Measurements from ENCODE around the gene PEAK1.
"Not testable (repeated sequence)": the region's sequence is repeated elsewhere in the genome, so short reads cannot be mapped to it uniquely, and the experiment has no call there.

The PEAK1 gene

DNA sequence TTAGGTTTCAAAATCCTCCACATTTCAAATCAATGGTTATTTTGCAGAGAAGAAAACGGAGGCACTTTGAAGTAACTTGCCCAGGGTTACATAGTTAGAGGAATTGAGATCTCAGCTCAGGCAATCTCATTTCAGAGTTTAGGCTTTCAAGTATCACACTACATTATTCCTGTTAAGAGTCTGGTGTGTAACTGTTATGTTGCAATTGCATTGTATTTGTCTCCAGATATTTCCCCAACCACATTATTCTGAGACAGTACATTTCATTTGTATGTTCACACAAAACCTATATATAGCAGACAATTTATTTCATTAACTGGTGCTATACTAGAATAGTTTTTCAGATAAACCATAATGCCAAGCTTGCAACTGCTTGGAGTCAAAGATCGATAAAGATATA lies 194.8 kb downstream of the PEAK1 start:
- DNase-seq (ENCODE audit: low spot score): no peak

DNA sequence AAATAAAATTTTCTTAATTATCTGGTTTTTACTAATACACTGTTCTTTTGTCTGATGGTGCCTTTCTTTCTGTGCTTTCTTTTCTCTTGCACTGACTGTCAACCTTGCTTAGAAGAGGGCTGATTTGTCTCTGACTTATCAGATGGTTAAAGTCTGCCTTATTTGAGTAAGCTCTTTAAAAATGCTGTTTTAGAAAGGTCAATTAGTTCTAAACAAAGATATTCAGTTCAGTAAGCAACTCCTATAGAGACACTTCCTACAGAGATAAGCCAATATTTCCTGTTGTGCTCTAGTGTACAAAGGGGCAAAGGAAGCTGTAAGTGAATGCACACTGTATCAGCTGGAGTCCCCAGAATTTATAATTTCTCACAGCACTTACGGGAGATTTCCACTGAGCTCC lies 195.6 kb downstream of the PEAK1 start:
- no peak for DNase-seq (ENCODE audit: low spot score)

DNA sequence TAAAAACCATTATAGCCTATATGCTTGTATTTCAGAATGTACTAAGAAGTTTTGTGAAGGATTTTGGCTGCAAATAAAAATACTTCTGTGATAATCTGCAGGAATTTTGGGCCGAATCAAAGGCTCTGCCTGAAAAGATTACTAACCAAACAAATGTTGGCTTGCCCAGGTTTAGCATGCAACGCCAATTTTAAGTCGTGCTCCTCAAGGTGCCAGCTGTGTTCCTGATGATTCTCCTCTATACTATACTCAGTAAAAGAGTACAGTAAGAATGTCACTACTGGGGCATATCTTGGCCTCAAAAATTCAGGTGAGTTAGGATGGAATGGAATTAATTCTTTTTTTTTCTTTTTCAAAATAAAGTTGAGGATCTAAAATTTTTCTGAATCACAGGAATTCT lies 198.2 kb downstream of the PEAK1 start:
- no peak for DNase-seq (ENCODE audit: low spot score)

DNA sequence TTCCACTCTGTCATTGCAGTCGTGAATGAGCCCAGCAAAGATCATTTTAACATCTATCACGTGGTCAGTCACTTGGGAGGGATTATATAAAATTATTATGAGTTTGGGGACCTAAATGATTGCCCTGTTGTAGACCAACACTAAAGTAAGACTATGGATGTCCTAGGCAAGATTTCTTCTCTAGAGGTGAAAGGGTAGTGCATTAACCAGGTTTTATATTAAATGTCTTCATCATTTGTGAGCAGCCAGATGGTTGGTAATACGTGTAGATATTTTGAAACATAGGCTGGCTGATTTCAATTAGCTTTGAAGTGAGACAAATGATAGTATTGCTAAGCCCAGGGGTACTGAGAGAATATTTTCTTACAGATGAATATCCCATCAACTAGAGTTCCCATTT lies 198.7 kb downstream of the PEAK1 start:
- DNase-seq (ENCODE audit: low spot score): no peak

DNA sequence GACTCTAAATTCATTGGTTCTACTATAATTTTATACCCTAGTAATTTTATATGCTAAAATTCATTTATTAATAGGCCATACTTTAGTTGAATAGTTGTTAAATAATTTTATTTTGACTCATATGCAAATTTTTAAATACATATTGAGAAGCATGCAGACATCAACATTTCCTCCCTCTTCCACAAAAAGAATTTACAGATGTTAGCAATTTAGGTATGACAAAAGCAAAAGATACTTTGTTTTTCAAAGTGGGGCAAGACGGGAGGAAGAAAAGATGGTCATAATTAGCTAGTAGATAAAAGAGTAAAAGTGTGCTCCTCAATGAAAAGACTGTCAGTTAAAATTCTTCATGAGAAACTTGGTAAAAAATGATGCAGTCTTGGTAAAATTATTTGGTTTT lies 200.1 kb downstream of the PEAK1 start:
- no peak for DNase-seq (ENCODE audit: low spot score)

DNA sequence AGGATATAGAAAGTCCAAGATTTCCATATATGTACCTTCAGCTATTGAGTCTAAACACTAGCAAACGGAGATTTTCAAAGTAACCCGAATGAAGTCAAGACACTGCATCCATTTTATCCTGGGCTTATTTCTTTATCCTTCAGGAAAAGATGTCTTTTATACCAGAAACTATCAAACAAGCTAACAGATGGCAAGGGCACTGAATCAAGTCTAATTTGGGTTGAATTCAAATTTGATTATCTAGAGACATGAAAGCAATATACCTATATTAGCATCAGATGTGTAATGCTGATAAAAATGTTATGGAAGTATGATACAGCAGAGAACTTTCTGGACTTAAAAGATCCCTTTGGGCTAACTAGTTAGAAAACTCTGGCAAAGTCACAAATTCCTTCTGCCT lies 210.7 kb downstream of the PEAK1 start:
- DNase-seq (ENCODE audit: low spot score): no peak

DNA sequence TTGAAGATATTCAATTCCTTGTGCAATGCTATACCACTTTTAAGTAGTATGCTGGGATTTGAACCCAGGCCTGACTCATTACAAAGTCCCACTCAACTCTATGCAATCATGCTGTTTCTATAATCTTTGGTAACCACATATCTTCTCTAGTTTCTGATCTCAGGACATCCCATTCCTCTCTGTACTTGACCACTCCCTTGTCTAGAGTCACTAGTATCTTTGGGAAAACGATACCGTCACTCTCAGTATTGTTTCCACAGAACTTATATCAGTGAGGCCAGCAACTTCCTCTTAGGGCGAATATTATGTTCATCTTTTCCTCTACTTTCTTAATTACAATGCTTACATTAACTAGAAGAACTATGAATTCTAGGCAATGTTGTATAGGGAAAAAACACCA lies 211.7 kb downstream of the PEAK1 start:
- DNase-seq (ENCODE audit: low spot score): no peak

DNA sequence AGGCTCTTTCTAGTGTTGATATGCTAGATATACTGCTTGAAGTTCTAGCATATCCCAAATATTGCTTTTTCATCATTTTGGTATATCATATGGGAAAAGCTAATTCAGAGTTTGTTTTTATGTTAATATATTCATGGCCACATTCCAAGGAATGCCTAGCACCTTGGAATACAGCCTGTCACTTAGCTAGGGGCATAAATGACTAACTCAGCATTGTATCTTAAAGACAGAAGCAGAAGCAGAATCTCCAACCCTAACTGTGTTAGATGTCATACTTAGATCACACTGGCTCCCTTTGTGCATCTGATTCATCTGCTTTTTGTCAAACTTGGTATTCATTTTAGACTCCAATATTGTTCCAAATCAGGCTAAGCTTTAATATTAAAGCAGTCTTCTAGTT lies 218.2 kb downstream of the PEAK1 start:
- no peak for DNase-seq (ENCODE audit: low spot score)

DNA sequence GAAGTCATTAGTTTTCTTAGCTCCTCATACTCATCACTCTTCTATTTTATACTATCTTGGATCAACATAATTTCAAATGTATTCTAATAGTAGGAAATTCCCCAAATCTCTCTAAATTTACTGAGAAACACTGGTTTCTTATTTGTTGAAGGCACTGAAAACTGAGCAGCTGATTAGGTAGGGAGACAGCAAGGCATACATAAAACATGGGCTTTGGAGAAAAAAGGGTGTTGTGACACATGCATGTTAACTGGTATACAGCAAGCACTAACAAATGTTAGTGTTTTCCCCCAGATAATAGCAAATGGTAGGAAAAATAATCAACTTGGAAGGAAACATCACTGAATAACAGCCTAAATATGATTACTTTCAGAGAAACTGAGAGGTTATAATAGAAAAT lies 223.5 kb downstream of the PEAK1 start:
- no peak for DNase-seq (ENCODE audit: low spot score)

DNA sequence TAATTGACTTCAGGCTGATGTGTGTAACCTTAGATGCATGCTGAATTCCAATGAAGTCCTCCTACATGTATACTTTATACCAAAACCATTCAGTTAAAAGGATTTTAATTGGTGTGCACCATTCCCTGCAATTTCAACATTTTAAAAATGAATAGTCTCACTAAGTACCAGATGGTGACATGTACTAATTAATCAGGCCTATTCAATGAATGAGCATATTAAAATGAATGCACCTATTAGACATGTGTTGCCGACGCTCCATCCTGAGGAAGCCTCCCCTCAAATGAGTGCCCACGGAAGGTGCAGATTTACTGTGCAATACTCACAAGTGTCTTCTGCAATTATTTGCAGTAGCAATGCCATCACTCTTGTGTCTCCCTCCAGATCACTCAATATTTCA lies 224.3 kb downstream of the PEAK1 start:
- DNase-seq (ENCODE audit: low spot score): no peak

DNA sequence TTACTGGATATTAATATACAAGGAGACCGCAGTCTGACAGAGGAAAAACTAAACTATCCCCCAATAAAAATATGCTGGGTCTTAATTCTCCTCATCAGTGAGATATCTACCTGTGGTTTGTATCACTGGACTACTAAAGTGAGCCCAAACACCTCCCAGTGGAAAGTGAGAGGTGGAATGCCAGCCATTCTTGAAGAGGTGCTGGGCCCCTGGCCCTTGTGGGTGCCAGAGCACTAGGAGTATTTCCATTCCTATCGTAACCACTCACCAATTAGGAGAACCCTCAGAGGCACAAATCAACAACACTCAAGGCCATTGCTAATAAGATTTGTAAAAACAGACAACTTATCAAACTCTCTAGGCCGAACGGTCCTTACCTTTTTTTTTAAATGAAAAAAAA lies 227.5 kb downstream of the PEAK1 start:
- DNase-seq (ENCODE audit: low spot score): no peak

DNA sequence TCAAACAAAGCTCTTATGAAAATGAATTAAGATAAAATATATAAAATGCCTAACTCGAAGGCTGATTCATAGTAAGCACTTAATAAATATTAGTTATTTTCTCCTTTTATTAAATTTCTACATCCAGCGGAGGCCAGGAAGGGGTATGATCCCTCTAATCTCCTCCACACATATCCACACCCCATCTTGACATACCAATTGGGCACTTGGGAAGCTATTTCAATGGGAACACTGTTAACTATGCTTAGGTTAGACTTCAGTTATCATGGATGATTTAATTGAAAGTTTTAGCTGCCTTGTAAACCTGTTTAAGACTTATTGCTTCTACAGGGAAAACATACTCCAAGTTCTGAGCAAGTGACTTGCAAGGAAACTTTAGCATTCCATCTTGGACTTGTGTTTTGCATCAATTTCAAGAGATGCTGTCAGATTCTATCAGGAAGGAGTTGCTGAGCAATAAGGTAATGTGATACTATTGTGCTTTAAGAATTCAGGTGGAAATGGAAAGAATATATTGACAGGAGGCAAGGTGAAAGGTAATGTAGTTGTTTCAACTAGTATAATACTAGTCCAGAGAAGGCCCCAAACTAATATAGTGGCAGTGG lies 228.6 kb downstream of the PEAK1 start:
- DNase-seq (ENCODE audit: low spot score): no peak

DNA sequence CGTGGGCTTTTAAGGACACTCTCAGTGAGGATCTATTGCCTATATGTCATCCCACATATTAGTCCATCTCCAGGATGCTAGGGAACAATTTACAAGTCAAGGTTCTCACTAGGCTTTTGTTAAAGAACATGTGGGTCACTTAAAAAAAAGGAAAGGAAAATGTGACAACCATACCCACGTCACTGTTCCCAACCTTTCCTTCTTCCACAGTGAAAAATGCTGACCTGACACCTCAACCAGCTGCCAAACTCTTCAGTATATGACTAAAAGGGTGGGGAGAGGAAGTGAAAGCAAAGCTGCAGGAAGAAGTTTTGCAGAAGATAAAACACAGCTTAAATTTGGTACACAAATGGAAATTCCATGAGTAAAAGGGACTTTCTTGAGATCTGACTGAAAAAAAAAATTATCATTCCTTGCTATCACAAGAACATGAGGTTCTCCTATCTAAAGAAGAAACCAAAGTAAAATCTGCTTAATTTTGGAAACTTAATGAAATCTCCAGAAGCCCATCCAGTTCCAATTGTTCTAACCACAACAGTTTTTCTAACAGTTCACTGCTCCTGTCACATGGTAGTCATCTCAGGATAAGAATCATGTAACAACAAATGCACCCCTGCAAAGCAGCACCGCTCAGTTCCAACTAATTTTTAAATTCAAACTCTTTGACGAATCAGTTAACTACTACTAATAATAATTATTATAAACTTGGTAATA lies 232.0 kb downstream of the PEAK1 start:
- DNase-seq (ENCODE audit: low spot score): peak; percentile 65

DNA sequence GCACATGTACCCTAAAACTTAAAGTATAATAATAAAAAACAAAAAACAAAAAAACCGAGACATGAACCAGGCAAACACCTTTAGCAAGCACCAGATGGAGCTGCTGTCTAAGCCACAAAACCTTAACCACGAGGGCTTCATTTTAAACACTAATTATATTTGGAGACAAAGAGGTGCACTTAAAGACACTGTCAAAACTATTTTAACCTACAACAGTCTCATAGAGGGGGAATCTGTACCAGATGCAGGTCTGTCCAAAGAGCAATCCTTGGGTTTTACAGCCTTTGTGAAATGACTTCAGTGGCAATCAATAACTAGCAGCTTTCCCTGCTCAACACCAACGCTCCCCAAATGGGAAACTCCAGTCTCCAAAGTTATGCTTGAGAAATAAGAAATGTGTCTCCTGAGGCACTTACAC lies 233.3 kb downstream of the PEAK1 start:
- DNase-seq (ENCODE audit: low spot score): no peak

DNA sequence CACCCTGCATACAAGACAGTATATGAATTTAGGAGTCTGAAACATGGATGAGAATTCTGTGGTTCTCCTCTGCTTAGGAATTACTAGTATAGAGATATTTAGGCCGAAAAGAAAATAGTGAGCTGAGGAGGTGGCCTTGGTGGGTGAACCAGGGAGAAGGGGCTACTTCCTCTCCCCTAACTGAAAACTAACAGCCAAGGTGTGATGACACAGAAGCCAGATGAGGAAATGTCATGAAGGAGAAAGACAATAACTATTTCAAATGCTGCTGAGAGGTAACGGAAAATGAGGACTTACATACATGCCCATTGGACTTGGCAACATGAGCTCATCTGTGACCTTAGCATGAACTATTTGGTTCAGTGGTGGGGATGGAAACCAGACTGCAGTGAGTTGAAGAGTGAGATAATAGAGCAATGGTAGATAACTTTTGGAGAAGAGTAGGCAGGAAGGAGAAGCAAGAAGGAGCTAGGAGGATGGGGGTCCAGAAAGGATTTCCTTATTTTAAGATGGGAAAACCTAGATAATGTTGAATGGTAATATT lies 234.6 kb downstream of the PEAK1 start:
- no peak for DNase-seq (ENCODE audit: low spot score)

DNA sequence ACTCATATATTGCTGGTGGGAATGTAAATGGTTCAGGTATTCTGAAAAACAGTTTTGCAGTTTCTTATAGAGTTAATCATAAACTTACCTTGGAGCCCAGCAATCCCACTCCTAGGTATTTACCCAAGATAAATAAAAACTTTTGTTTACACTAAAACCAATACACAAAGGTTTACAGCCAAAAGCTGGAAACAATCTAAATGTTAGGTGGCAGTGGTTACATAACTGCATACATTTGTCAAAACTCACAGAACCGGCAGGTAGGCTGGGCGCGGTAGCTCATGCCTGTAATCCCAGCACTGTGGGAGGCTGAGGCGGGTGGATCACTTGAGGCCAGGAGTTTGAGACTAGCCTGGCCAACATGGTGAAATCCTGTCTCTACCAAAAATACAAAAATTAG lies 235.6 kb downstream of the PEAK1 start:
- not testable (repeated sequence) for DNase-seq (ENCODE audit: low spot score)

DNA sequence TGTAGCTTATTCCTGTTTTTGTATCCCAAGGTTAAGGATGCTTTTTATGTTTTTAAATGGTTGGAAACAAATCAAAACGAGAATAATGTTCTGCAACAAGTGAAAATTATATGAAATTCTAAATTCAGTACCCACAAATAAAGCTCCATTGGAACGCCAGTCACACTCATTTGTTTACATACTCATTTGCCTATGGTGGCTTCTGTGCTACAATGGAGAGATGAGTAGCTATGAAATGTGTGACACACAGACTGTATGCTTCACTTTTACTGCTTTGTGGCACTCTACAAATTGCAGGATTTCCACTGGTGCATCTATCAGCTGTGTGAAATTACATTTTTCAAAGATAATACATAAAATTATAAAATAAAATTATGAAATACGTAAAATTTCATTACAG lies 236.8 kb downstream of the PEAK1 start:
- no peak for DNase-seq (ENCODE audit: low spot score)

DNA sequence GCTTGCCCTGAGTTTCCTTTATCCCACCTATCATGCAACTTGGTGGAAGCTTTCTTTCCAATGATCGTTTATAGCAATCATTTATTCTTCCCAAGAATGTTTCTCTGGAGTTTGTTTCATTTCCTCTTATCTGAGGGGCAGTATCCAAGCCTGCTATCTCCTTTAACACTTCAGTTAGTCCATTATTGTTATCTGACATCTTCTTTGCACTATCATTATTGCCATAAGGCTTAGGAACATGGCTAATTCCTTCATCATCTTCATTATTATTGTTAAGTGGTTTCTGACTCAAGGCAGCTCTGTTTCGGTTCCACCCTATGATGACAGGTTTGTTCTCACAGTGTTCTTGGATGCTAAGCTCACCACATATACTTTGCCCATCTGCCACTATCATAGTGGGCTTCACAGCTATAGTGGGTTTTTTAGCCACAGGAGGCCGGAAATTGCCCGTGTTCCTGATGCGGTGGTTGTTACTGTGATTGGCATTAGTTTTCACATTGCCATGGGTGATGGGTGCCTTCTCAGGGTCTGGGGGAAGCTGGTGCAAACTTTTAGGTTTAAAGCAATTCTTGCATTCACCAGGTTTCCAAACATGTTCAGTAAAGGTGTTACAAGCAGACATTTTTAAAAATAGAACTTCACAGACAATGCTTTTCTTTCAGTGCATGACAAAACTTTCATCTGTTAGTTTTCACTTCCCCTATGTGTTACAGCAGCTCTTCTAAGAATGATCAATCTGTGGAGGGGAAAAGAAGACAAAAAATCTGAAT lies 238.4 kb downstream of the PEAK1 start:
- DNase-seq (ENCODE audit: low spot score): no peak

DNA sequence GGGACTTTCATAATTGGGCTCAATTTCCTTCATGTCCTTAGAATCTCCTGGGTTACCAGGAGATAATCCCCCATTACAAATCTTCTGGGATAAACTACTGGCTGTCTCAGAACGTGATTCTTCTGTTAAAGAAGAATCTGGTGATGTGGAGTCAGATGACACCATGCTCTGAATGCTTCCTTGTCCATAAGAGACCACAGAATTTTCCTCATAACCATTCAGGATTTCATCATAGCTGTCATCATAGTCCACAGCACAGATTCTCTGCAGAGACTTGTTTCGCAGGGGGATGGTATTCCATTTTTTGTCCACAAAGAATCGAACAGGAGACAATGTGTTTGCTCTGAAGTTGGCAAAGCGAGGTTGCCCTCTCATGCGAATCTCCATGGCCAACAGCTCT lies 239.1 kb downstream of the PEAK1 start:
- no peak for DNase-seq (ENCODE audit: low spot score)

DNA sequence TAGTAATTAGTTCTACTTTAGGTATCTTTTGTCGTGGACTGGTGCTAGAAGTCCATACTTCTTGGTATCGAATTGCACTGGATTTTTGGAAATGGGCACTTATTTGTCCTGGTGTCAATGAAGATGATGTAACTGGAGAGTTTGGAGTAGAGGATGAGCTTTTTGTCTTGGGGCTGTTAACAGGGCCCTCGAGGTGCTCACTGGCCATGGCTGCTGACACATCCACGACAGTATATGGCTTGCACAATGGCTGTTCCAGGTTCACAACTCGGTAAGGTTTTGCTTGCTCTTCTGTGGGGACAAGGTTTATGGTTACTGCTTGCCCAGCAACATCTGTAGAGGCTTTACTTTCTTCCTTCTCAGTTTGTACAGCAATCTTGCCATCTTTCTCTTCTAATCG lies 239.6 kb downstream of the PEAK1 start:
- DNase-seq (ENCODE audit: low spot score): no peak

DNA sequence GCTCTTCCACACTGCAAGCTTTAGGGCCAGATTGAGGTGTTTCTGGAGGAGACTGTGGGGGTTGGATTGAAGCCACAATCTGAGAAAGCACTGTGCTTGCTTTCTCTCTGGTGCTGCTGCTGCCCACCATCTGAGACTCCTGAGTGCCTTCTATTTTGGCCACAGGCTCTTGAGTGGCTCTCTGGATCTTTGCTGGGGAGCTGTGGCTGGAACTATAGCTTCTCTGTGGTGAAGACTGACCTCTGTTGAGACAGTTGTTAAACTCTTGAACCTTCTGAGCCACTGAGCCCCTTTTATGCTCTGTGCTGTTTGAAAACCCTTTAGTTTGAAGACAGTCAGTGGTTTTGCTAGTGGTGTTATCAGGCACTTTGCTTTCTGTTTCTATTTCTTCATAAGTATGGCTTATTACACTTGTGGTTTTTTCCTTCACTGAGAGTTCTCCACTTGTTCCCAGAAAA lies 240.3 kb downstream of the PEAK1 start:
- no peak for DNase-seq (ENCODE audit: low spot score)

DNA sequence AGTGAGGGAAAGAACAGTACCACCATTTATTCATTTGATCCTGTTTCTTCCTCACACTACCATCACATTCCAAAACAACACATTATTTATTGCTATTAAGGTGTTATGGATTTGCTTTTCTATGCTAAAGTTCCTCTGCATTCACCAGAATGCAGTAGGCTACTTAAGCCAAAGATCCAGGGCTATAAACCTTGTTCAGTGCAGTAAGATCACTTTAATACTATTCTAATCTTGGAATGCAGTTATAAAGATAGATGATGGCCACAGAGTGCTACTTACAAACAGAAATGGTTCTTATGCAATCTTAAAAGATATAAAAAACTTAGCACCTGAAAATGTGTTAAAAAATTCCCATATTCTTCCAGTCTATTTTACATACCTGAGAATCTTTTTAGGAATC lies 241.5 kb downstream of the PEAK1 start:
- DNase-seq (ENCODE audit: low spot score): no peak

DNA sequence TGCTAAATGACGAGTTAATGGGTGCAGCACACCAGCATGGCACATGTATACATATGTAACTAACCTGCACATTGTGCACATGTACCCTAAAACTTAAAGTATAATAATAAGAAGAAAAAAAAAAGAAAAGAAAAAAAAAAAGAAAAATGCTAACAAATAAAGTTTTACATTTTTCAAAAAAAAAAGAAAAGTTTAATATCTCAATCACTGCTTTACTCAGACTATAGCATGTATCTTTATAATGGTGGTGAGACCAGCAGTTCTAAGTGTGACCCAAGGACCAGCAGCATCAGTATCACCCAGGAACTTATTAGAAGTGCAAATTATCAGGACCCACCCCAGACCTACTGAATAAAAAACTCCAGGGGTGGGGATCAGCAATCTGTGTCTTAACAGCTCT lies 243.8 kb downstream of the PEAK1 start:
- not testable (repeated sequence) for DNase-seq (ENCODE audit: low spot score)

Measured in putamen (tissue), 1 donor.